ENCODE data around the gene MAN1A2.

MAN1A2 gene

DNA sequence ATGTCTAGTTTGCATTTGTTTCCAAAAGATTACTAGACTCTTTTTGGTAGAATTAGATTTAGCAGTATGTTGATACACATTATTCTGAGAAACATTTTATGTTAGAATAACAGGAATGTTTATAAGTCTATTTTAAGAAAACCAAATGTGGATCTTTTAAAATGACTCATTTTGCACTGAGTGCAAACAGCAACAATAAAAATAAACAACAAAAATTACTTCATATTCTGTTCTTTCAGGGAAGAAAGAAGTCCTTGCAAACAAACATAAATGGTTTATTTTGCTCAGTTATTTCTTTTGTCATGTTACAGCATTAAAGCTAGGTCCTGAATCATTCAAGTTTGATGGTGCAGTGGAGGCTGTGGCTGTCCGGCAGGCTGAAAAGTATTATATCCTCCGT is 131.8 kb downstream of the MAN1A2 start:
- no peak overlapping the region for H3K4me3 ChIP-seq (ENCODE audit: low read depth, low read length)
- no peak for TF ChIP-seq CTCF (IDR thresholded peaks at IDR 0.05; ENCODE audit: borderline replicate concordance, insufficient read depth, low read depth, low read length)

GRCh38 chr1:117500584-117500983 is 133.3 kb downstream of the MAN1A2 start:
- no peak for TF ChIP-seq CTCF (IDR thresholded peaks at IDR 0.05; ENCODE audit: borderline replicate concordance, insufficient read depth, low read depth, low read length)
- H3K4me3 ChIP-seq (ENCODE audit: low read depth, low read length) = no peak overlapping the region

- H3K4me3 ChIP-seq (ENCODE audit: low read depth, low read length) = no peak overlapping the region
- TF ChIP-seq CTCF (IDR thresholded peaks at IDR 0.05; ENCODE audit: borderline replicate concordance, insufficient read depth, low read depth, low read length) = no peak
Observed at GRCh38 chr1:117501281-117501680, 134.0 kb downstream of the MAN1A2 start.

- TF ChIP-seq CTCF (IDR thresholded peaks at IDR 0.05; ENCODE audit: borderline replicate concordance, insufficient read depth, low read depth, low read length) = no peak
- H3K4me3 ChIP-seq (ENCODE audit: low read depth, low read length) = no peak overlapping the region
Observed at GRCh38 chr1:117511273-117511672, 144.0 kb downstream of the MAN1A2 start.

DNA sequence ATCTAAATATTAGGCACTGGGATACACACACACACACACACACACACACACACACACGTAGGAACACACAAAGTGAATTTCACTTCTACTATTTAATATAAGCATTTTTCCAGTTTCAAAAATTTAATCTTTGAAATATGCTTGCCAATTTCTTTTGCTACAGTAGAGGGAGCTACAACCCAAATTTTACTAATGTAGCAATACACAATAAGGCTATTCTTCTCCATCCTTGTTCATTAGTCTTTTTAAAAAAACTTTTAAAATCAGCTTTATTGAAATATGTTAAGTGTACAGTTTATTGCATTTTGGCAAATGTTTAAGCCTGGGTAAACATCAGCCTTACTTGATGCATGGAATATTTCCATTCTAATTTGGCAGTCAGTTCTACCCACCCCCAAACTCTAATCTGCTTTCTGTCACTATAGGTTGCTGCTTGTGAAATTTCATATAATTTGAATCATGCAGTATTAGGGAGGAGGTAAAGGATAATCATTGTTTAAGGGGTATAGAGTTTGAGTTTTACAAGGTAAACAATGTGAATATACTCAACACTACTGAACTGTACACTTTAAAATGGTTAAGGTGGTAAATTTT is 145.6 kb downstream of the MAN1A2 start:
- H3K4me3 ChIP-seq (ENCODE audit: low read depth, low read length) = no peak overlapping the region
- TF ChIP-seq CTCF (IDR thresholded peaks at IDR 0.05; ENCODE audit: borderline replicate concordance, insufficient read depth, low read depth, low read length) = no peak

DNA sequence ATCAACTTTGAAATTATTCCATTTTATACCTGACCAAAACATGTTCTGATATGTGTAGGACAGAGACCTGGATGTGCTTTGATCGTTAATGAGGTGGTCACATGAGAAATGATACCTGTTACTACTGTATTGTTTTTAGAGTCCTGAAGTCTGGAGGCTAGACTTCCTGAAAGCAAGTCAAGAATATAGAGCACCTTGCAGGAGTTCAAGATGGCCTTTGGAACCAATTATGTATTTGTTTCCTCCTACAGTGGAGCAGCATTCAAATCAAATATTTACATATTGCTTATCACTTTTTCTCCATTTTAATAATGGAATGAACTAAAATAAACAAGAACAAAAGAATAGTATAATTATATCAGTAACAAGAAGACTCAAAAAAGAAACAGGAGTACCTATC is 155.9 kb downstream of the MAN1A2 start:
- no peak for TF ChIP-seq CTCF (IDR thresholded peaks at IDR 0.05; ENCODE audit: borderline replicate concordance, insufficient read depth, low read depth, low read length)
- H3K4me3 ChIP-seq (ENCODE audit: low read depth, low read length) = no peak overlapping the region

GRCh38 chr1:117527074-117527473 is 159.8 kb downstream of the MAN1A2 start:
- no peak for TF ChIP-seq CTCF (IDR thresholded peaks at IDR 0.05; ENCODE audit: borderline replicate concordance, insufficient read depth, low read depth, low read length)
- no peak overlapping the region for H3K4me3 ChIP-seq (ENCODE audit: low read depth, low read length)

Measured in GM12875 (cell line).